Measurements from ENCODE around the gene PSMC1.
A peak's percentile ranks its signal among the peaks of the same experiment; 100 is the strongest.

DNA sequence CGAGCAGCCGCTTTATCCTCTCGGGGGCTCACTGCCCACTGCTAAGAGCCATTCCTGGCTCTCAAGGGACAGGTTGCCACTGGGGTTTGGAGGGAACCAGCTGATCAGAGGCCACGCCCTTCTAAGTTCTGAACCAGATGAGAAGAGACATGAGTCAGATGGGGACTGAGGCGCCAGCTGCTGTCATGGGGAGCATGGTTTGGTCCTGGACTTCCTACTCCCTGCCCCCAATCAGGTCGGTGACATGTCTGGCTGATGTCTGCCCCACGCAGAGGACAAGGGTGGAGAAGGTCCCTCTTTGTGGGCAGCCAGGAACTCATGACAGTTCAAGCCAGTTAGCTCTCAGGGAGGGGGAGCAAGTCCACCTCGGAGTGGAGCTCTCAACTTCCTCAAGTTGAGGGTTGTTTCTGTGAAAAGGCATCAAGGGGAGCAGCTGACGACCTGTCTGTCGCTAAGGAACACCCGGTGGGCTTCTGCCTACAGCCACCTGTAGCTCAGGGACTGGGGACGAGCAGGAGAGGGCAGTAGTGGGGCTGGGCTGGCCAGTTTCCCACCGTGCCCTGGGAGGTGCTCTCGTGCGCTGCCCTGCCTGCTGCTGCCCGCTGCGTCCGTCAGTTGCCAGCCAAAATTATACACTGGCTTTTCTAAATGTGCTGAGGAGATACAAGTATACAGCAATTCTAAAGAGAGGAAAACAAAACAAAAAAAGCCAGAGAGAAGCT lies 20.5 kb downstream of the PSMC1 start:
- peak; percentile 44; the same call in 1 of the 2 replicates for TF ChIP-seq POLR2A (IDR thresholded peaks at IDR 0.05; ENCODE audit: low read depth, low read length)
- TF ChIP-seq, protein P1, sequence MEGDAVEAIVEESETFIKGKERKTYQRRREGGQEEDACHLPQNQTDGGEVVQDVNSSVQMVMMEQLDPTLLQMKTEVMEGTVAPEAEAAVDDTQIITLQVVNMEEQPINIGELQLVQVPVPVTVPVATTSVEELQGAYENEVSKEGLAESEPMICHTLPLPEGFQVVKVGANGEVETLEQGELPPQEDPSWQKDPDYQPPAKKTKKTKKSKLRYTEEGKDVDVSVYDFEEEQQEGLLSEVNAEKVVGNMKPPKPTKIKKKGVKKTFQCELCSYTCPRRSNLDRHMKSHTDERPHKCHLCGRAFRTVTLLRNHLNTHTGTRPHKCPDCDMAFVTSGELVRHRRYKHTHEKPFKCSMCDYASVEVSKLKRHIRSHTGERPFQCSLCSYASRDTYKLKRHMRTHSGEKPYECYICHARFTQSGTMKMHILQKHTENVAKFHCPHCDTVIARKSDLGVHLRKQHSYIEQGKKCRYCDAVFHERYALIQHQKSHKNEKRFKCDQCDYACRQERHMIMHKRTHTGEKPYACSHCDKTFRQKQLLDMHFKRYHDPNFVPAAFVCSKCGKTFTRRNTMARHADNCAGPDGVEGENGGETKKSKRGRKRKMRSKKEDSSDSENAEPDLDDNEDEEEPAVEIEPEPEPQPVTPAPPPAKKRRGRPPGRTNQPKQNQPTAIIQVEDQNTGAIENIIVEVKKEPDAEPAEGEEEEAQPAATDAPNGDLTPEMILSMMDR (IDR thresholded peaks at IDR 0.05 in 2 of 3, conservative IDR thresholded peaks at IDR 0.05 in 1 of 3; ENCODE audit: control insufficient read depth in 2 of 3, extremely low read depth in 1 of 3, insufficient read depth in 1 of 3, low read depth in 3 of 3, low read length in 3 of 3): no peak
- TF ChIP-seq, protein P2, sequence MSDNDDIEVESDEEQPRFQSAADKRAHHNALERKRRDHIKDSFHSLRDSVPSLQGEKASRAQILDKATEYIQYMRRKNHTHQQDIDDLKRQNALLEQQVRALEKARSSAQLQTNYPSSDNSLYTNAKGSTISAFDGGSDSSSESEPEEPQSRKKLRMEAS (IDR thresholded peaks at IDR 0.05; ENCODE audit: low read depth, low read length): no peak
- TF ChIP-seq, protein P3, sequence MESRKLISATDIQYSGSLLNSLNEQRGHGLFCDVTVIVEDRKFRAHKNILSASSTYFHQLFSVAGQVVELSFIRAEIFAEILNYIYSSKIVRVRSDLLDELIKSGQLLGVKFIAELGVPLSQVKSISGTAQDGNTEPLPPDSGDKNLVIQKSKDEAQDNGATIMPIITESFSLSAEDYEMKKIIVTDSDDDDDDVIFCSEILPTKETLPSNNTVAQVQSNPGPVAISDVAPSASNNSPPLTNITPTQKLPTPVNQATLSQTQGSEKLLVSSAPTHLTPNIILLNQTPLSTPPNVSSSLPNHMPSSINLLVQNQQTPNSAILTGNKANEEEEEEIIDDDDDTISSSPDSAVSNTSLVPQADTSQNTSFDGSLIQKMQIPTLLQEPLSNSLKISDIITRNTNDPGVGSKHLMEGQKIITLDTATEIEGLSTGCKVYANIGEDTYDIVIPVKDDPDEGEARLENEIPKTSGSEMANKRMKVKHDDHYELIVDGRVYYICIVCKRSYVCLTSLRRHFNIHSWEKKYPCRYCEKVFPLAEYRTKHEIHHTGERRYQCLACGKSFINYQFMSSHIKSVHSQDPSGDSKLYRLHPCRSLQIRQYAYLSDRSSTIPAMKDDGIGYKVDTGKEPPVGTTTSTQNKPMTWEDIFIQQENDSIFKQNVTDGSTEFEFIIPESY (IDR thresholded peaks at IDR 0.05): no peak
